K562 (cell line): Measurements from ENCODE around the gene RNF26. TPM values are rescaled to one million over a fixed set of nuclear protein-coding genes. Genes with fewer than 3 reads are reported as not detected.

Source experiments
- CSDE1 ChIP-seq, 2 experiments: fragments of 450-650 bp; IDR thresholded peaks; 2 replicates each; pipeline ENCODE4 v1.6.1; 2016; ENCODE audit warnings: mild to moderate bottlenecking in 1 of 2
- DACH1 ChIP-seq: fragments of 450-650 bp; IDR thresholded peaks from 2 replicates; pipeline ENCODE4 v1.6.1; 2018; ENCODE audit not compliant: partially characterized antibody
- FOXJ2 ChIP-seq: fragments of 200-800 bp; sonication (Bioruptor generic); IDR thresholded peaks from 2 replicates; pipeline ENCODE4 v1.6.1; 2016; ENCODE audit warnings: missing genetic modification characterization, missing compliant biosample characterization
- PML ChIP-seq: IDR thresholded peaks from 2 replicates; pipeline ENCODE4 v1.6.1; 2012; ENCODE audit warnings: low read length, inconsistent platforms
- SMARCC2 ChIP-seq: fragments of 450-650 bp; IDR thresholded peaks from 2 replicates; pipeline ENCODE4 v1.6.1; 2017; ENCODE audit warnings: antibody characterized with exemption, moderate library complexity, mild to moderate bottlenecking, low read depth
- SRF ChIP-seq, 2 experiments: fragments of 250-450, 450-650 bp in 1 of 2; sonication (Bioruptor Pico) in 1 of 2; sonication (generic) in 1 of 2; formaldehyde crosslinking; IDR thresholded peaks; 2 replicates each; pipeline versions ENCODE4 v1.5.0 to v1.5.1; 2020 to 2022; ENCODE audit warnings: mild to moderate bottlenecking in 1 of 2, missing genetic modification reagents in 1 of 2
- SUPT5H ChIP-seq: fragments of 450-650 bp; IDR thresholded peaks from 2 replicates; pipeline ENCODE4 v1.6.1; 2016
- TGIF2 ChIP-seq: sonication (generic); formaldehyde crosslinking; IDR thresholded peaks from 2 replicates; pipeline ENCODE4 v1.8.1; 2022; ENCODE audit warnings: mild to moderate bottlenecking, missing genetic modification reagents, moderate library complexity
- ZBTB1 ChIP-seq: sonication (generic); formaldehyde crosslinking; IDR thresholded peaks from 2 replicates; pipeline ENCODE4 v1.8.1; 2023; ENCODE audit warnings: missing genetic modification reagents, low read depth, mild to moderate bottlenecking, borderline replicate concordance
- ZNF57 ChIP-seq: fragments of 450-650 bp; formaldehyde crosslinking; IDR thresholded peaks from 2 replicates; pipeline ENCODE4 v1.4.0; 2020; ENCODE audit warnings: mild to moderate bottlenecking, moderate library complexity
- polyA plus RNA-seq, 8 experiments: library from polyadenylated mRNA; depleted of rRNA in 4 of 8; stranded (reverse) in 5 of 8; unstranded in 3 of 8; fragments of >200 nt; fragmentation: Nextera tagmentation in 2 of 8; fragmentation: Illumina TruSeq in 1 of 8; extraction: Ambion mirVana in 2 of 8; extraction: Trizol in 1 of 8; gene quantifications; 2 replicates each; pipeline versions ENCODE4 v1.2.1 to v1.2.3, GENCODE V29; 2011 to 2014; ENCODE audit warnings: inconsistent platforms in 1 of 8, missing spikeins in 1 of 8
- total RNA-seq, 7 experiments: library from RNA; depleted of rRNA in 6 of 7; stranded (reverse); fragments of >200 nt in 6 of 7; fragmentation: Illumina TruSeq in 2 of 7; extraction: Trizol in 2 of 7; gene quantifications; 2 replicates each; pipeline versions ENCODE4 v1.2.1 to v1.2.3, GENCODE V29; 2011 to 2021; ENCODE audit warnings: low replicate concordance in 1 of 7
- TF ChIP-seq, protein P1 (sequence below), 2 experiments: fragments of 450-650 bp; formaldehyde crosslinking in 1 of 2; IDR thresholded peaks; 2 replicates each; pipeline versions ENCODE4 v1.4.0 to v1.6.1; 2014 to 2020; ENCODE audit warnings: mild to moderate bottlenecking in 2 of 2, borderline replicate concordance in 1 of 2, low read depth in 1 of 2

The RNF26 gene
- total and polyA plus RNA-seq, 9 of the 15 experiments (the other 6 are each of a cell fraction or from before 2014, with no cell fraction given) = 5.3 to 53.6 (median 12.7) TPM

DNA sequence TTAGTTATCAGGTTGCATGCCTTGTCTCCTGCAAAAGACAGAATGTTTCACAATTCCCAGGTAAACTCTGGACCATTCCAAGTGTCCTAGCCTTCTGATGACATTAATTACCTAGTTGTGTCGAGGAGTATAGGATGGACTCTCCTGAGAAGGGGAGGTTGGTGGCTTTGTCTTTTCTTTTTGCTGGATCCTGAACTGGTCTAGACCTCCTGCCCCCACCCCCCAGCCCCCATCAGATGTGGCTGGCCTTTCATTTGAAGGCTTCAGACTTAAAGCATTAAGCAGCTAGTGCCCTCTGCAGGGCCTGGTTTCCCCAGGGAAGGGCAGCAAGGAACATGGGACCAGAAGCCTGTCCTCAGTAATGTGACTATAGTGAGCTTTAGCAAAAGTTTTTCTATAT, 27.1 kb upstream of the RNF26 start (continued):
- TF ChIP-seq, protein P1, sequence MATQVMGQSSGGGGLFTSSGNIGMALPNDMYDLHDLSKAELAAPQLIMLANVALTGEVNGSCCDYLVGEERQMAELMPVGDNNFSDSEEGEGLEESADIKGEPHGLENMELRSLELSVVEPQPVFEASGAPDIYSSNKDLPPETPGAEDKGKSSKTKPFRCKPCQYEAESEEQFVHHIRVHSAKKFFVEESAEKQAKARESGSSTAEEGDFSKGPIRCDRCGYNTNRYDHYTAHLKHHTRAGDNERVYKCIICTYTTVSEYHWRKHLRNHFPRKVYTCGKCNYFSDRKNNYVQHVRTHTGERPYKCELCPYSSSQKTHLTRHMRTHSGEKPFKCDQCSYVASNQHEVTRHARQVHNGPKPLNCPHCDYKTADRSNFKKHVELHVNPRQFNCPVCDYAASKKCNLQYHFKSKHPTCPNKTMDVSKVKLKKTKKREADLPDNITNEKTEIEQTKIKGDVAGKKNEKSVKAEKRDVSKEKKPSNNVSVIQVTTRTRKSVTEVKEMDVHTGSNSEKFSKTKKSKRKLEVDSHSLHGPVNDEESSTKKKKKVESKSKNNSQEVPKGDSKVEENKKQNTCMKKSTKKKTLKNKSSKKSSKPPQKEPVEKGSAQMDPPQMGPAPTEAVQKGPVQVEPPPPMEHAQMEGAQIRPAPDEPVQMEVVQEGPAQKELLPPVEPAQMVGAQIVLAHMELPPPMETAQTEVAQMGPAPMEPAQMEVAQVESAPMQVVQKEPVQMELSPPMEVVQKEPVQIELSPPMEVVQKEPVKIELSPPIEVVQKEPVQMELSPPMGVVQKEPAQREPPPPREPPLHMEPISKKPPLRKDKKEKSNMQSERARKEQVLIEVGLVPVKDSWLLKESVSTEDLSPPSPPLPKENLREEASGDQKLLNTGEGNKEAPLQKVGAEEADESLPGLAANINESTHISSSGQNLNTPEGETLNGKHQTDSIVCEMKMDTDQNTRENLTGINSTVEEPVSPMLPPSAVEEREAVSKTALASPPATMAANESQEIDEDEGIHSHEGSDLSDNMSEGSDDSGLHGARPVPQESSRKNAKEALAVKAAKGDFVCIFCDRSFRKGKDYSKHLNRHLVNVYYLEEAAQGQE (IDR thresholded peaks at IDR 0.05; ENCODE audit: borderline replicate concordance) = 0 out of 2 replicates have a peak, but pooled peaks have one; percentile 12
- TF ChIP-seq, protein P1 (CRISPR knock-in tag; IDR thresholded peaks at IDR 0.05; ENCODE audit: low read depth) = no peak
- TF ChIP-seq PML (no peak), SUPT5H (0 out of 2 replicates have a peak, but pooled peaks have one; percentile 20), FOXJ2 (tag) (no peak), CSDE1 (IDR thresholded peaks at IDR 0.05) (no peak), ZBTB1 (CRISPR knock-in tag) (no peak), DACH1 (no peak), SMARCC2 (no peak), SRF (CRISPR knock-in tag; IDR thresholded peaks at IDR 0.05) (no peak), ZNF57 (CRISPR knock-in tag) (no peak), TGIF2 (no peak)
- TF ChIP-seq, all 486 proteins: peak for 4
